HG03520 (cell line): ENCODE data around the gene ADAMTS17.

Source experiments
- ATAC-seq: cut with Tn5 transposase; IDR thresholded peaks from one replicate; pipeline ENCODE4 v1.9.1; 2021; ENCODE audit warnings: mild to moderate bottlenecking, moderate library complexity; ENCODE audit not compliant: unreplicated experiment

Gene ADAMTS17

DNA sequence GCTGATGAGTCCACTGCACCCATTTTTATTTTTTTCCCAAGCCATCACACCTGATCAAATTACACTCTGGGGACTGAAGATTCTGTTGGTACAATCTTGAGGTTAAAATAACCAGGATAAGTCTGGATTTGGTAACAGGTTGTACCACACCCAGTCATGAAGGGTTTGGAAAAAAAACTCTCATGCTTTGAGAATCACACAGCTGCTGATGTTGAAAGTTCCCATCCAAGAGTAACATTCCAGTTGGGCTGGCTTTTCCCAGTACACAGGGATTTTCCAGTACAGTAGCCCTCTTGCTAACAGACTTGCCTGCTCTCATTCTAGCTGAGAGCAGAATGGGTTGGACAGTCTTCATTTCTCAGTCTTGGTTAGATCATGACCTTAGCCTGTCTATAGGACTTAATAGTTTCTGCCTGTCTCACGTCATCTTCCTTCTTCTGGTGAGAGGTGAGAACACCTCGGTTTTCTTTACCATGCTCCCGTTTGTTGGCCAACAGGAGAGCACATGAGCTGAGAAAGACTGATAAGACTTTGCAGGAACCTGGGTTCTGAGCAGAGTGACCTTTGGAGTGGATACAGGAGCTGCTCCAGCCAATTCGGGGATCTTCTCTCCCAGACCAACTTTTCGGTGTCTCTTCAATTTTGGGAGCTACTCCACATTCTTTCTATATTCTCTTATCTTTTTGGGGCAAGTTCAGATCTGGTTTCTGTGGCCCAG lies 308.5 kb downstream of the ADAMTS17 start:
- no peak for ATAC-seq

DNA sequence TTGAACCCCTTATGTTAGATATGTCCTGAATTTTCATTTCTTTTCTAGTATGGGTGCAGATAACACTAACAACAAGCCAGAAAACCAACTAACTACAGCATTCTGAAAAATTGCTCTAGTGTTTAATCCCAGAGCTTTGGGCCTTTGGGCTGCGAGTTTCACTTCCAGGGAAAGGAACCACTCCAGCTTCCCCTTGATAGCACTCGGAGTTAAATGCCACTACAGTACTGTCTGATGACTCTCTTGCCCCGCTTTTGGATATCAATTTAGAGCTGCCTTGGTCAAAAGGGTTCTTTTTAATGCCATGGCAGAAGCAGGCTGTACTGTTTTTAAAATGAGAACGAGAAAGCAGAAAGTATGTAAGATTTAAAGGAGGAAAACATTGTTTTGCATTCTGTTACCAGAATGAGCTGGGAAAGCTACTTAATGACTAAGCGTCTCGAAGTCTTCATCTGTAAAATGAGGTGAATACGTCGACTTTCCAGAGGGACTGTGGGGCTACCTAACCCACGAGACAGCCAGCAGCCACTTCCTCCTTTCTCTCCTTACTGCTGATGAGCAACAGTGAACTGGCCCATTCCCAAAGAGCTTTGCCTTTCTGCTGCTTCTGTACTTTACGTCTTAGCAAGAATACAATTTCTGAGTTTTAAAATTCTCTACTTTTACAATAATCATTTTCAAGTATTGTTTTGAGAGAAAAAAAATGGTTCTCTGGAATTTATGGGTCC lies 309.3 kb downstream of the ADAMTS17 start:
- no peak for ATAC-seq

DNA sequence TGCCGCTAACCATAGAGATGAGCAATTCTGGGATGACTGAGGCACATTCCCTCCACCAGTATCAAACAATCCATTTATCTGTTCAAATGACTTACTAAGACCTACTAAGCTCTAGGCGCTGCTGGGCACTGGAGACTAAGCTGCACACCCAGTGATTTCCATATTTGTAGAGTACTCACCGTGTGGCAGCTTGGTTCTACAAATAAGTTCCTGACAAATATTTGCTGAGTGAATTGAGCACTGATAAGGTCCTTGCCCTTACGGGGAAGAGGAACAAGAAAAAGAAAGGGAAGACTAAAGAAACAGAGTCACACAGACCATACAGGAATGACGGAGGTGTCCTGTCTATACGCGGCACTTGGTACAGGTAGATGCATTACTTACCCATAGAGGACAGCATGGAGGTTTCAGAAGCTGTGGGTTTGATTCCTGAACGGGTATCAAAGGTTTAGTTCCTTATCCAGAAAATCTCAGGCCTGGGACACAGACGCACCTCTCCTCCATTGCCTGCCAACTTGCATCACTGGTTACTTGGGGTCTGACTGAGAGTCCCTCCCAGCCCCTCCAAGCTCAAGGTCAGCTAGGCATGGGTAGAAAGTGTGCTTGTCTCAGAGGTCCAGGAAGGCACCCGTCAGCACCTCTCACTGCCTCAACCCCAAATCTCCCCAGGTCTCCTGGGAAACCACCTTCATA lies 310.0 kb downstream of the ADAMTS17 start:
- ATAC-seq: no peak

DNA sequence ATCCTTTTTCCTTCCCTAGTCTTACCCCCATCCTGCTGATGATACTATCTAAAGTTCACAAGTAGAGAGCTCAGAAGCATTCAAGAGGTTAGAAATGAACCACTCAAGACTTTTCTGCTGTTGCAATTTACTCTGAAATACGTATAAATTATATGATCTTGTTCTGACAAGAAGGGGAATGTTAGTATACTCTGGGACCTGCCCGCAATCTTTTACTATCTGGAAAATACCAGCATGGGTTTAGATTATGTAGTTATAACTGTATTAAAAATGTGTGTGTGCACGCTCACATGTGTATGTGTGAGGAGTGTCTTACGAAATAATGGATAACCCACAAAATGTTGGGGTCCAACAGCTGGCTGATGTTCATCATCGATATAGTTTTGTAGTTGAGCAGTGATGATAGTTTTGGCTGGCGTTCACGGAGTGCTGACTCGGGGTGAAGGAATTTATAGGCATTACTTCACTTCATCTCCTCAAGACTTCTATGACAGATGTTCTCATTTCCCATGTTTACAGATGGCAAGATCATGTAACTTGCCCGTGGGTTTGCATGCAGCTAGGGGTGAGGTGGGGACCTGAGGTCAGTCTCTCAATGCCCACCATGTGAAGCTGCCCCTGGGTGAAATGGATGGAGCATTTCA lies 311.1 kb downstream of the ADAMTS17 start:
- ATAC-seq: no peak

DNA sequence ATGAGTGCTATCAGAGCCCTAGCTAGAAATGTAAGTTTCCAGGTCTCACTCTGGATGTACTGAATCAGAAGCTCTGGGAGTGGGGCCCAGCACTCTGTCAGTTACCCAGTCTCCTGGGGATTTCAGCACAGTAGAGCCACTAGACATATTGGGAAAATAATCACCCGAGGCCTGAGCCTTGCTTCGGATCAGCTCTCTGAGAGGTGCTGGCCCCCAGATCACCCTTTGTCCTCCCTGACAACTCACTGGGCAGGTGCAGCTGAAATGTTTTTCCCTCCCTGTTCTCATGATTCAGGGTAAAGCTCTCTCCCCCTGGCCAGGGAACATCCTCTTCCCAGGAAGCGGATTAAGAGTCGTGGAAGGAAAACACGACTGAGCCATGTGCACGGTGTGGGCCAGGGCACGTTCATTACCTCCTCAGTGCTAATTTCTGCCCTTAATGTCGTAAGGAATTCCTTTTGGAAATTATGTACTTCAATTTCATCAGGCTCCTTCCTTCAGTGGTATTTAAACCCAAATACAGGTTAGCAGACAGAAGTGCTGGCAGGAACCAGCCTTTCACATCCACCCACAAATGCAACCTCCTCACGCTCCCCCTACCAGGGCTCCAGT lies 311.8 kb downstream of the ADAMTS17 start:
- no peak for ATAC-seq

DNA sequence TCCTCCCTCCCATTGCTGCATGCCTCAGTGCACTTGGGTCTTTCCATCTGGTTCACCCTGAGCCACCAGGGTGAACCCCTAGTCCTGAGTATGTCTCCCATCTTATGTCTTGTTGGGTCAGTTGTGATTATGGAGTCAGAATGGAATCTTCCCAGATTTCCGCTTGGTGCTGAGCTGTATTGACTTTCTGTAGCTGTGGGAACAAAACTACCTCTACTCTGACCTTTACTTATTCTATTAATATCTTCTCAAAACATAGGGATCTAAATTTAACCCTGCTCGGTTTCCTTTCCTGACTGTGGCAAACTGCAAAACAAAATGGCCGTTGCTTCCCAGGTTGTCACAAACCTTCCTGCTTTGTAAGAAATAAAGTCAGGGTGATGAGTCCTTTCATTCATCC lies 312.7 kb downstream of the ADAMTS17 start:
- ATAC-seq: no peak

DNA sequence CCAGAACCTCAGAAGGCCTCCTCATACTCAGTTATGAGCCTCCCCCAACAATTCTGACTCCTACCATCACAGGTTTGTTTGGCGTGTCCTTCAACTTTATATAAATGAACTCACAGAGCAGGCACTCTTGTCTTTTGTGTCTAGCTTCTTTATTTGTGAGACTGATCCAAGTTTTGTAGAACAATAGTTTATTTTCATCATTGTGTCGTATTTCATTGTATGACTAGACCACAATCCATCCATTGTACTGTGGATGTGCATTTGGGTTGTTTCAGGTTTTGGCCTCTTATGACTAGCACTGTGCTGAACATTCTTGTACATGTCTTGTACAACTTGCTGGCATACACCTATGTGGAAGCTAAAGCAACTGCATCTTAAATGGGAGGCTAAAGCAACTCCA lies 315.7 kb downstream of the ADAMTS17 start:
- no peak for ATAC-seq

DNA sequence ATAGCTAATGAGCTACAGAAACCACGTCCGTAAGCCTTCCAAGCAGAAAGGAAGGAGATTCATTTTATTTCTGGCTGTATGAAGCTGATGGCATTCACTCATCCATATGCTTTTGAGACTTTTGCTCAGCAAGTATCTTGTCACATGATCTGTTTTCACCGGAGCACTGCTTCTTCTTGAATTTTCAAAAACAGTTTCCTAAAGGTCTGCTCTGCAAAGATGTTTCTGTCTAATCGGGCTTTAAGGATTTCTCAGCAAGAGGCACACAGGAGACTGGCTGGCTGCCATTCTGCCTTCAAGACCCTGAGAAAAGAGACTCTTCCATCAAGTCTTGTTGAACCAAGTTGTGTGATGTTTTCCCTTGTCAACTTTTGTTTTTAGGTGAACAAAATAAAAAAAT lies 319.0 kb downstream of the ADAMTS17 start:
- ATAC-seq: no peak

DNA sequence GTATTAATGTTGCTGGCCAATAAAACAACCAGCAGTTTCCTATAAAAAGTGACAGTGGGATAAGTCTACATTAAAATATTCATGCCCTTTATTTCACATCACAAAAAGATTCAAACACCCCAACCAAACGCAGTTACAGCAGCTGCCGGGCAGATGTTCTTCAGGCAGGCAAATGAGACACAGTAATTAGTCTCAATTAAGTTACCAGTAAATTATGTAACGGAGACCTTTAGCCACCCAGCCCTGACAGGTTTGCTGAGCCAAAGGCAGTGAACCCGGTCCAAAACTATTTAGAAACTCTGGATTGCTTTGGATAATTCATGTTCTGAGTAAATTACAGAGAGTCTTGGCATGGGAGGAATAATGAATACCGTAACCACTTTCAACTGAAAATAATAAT lies 319.4 kb downstream of the ADAMTS17 start:
- no peak for ATAC-seq

DNA sequence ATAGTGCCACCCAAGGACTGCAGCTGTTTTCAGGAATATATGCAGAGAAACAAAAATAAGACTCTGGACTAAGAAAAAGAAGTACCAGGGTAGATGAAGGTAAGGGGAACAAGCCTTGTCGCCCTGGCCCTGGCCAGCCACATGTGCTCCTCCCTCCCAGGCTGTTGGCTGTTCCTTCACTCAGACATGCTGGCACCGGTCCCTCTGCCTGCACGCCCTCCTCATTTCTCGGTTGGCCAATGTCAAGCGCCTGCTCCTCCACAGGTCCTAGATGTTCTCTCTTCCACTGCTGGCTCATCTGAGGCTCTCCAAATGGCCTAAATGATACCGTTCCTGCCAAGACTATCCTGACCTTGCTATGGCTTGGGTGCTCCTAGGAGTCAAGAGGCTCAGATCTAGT lies 320.1 kb downstream of the ADAMTS17 start:
- no peak for ATAC-seq

DNA sequence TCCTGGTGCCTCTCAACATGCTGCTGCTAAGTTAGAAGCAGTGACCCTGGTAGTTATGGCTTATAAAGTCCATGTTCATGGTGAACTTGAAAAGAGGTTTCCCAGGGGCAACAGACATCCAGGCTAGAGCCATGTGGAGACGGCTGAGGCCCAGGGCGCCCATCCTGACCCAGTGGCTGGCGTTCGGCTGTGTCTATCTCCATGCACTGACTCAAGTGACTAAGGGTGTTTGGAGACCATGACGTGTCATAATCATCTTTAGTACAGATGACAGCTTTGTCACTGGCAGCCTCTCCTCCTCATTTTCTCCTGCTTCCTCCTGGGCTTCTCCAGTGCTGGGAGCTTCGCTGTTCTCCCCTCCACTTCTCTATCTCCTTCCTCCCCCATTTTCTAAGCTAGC lies 321.2 kb downstream of the ADAMTS17 start:
- ATAC-seq: no peak

DNA sequence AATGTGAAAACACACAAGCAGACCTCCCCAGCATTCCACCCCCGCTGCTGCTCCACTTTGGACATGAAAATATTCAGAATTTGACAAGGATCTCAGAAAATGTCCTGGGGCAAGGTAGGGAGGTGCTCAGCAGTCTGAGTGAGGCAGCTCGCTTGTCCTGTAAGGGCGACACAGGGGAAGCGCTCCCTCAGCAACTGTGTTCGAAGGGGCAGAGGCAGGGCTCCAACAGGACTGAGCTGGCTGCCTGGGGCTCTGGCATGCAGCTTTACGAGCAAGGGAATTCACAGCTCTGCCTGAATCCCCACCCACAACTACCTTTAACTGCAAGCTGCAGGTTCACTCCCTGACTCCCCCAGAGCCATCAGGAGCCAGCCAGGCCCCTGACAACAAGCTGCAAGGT lies 321.6 kb downstream of the ADAMTS17 start:
- ATAC-seq: no peak

DNA sequence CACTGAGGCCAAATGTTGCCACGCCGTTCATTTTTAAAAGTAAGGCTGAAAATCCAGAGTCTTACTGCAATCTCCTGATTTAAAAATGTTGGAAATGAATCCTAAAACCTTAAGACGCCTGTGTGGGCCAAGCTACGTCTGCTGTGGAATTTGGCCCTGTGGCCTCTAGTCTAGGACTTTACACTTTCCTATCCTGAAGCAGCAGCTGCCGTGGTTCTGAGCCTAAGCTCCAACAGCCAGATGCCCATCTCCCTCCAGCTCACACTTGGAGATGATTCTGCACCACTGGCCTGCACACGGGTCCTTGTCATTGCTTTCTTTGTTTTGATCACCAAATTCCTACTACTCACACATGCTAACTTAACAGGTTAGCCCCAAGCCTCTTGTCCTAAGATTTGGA lies 322.2 kb downstream of the ADAMTS17 start:
- ATAC-seq: no peak

DNA sequence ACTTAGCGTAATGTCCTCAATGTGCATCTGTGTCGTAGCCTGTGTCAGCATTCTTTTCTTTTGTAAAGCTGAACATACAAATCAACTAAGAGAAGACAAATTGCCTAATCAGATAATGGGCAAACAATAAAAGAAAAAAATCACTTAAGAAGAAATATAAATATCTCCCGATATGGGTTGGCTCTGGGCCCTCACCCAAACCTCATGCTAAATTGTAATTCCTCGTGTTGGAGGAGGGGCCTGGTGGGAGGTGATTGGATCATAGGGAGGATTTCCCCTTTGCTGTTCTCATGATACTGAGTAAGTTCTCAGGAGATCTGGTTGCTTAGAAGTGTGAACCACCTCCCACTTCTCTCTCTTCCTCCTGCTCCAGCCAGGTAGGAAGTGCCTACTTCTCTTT lies 323.6 kb downstream of the ADAMTS17 start:
- no peak for ATAC-seq

DNA sequence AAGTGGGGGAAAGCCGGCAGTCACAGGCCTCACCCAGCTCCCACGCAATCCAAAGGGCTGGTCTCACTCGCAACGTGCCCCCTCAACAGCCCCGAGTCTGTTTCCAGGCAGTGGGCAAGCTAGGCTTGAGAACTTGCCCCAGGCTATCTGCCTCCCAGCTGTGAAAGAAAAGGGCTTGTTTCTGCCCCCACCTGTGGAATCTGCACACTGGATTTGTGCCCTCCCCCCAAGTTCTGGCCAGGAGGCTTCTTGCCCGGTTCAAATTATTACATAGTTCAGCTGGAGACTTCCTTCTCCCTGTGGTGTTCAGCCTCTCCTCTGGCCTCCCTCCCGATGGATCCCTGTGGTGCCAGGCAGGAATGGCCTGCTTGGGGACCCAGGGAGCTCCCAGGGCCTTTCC lies 324.6 kb downstream of the ADAMTS17 start:
- no peak for ATAC-seq

DNA sequence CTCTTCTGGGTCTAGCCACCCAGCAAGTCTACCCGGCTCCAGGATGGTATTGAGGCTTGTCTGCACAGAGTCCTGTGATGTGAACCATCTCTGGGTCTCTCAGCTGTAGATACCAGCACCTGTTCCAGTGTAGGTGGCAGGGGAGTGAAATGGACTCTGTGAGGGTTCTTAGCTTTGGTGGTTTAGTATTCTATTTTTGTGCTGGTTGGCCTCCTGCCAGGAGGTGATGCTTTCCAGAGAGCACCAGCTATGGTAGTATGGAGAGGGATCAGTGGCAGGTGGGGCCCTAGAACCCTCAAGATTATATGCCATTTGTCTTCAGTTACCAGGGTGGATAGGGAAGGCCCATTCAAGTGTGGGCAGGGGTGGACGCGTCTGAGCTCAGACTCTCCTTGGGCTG lies 325.1 kb downstream of the ADAMTS17 start:
- no peak for ATAC-seq

DNA sequence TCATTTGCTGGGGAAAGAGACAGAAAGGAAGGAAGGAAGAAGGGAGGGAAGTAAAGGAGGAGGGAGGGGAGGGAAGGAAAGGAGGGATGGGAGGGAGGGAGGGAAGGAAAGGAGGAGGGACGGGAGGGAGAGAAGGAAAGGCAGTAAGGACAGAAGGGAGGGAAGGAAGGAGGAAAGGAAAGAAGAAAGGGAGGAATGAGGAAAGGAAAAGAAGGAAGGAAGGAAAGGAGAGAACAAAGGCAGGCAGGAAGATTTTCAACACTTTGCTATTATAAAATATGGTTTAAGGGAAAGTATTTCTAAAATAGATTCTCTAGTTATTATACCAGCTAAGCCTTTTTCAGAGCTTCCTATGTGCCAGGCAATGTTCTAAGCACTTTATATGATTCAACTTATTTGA lies 330.5 kb downstream of the ADAMTS17 start:
- no peak for ATAC-seq

DNA sequence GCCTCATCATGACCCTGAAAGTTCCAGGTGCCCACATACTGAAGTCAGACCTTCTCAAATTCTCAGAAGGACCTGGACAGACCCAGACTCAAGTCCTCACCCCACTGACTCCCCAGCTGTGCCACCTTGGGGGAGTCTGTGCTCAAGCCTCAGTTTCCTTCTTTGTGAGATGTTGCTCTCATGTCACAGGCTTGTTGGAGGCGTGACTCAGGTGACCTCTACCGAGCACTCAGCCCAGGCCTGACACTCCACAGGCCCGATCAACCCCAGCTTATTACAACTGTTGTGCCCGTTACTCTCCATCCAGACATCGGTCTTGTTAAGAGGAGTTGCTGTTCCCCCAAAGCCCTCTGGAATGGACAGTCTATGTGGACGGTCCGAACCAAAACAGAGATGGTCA lies 332.4 kb downstream of the ADAMTS17 start:
- ATAC-seq: no peak

DNA sequence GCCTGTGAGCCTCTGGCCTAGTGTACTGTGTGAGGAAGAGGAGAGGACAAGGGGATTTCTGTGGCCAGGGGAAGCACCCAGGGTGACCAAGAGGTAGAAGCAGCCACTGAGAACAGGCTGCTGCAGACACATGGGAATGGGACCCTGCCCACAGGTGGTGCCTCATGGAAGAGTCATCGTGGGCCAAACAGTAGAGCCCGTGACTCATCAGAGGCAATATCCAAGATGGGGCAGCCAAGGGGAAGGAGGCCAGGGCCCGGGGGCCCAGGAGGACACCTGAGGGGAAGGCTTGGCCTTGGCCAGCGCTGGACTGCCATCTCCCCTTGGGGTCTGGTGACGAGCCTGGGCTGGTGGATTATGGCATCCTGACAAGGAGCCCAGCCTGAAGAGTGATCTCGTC lies 333.5 kb downstream of the ADAMTS17 start:
- no peak for ATAC-seq

DNA sequence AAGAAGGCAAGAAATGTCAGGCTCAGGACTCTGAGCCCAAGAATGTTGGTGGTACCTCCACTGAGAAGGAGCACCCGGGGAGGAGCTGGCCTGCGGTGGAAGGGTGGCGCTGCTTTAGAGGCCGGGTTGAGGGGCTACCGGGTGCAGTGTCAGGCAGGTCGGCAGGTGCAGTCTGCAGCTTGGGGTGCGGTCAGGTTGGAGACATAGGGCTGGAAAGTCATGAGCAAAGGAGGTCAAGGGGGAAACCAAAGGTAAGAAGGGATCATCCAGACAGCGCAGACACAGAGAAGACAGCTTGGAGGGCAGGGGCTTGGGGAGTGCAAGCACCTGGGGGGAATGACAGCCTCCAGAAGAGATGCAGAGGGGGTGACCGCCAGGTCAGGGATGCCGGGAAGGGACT lies 334.2 kb downstream of the ADAMTS17 start:
- ATAC-seq: no peak

DNA sequence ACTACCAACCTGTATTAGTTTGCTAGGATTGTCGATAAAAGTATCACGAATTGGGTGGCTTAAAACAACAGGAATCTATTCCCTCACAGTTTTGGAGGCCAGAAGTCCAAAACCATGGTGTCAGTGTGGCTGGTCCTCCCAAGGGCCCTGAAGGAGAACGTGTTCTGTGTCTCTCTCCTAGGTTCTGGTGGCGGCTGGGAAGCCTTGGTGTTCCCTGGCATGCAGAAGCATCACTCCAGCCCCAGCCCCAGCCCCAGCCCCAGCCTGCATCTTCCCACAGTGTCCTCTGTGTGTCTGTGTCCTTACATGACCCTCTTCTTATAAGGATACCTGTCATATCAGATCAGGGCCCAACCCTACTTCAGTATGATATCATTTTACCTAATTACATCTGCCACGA lies 336.1 kb downstream of the ADAMTS17 start:
- ATAC-seq: no peak
